Osteocyte (in vitro differentiated cells): ENCODE measurements around the gene GPR83. TPM values are rescaled to one million over a fixed set of nuclear protein-coding genes. Genes with fewer than 3 reads are reported as not detected.

Source experiments
- DNase-seq: peaks from one replicate; pipeline ENCODE4 v3.0.0; 2021; ENCODE audit warnings: mixed read lengths; ENCODE audit not compliant: unreplicated experiment; ENCODE audit errors: extremely low spot score
- H3K27ac Mint-ChIP-seq: one replicate; pipeline ENCODE4 v1.8.0; 2021; ENCODE audit warnings: mild to moderate bottlenecking, mixed read lengths; ENCODE audit not compliant: unreplicated experiment
- H3K27me3 Mint-ChIP-seq: one replicate; pipeline ENCODE4 v1.8.0; 2021; ENCODE audit warnings: mixed read lengths; ENCODE audit not compliant: unreplicated experiment
- H3K36me3 Mint-ChIP-seq: one replicate; pipeline ENCODE4 v1.8.0; 2021; ENCODE audit warnings: mixed read lengths; ENCODE audit not compliant: unreplicated experiment
- H3K4me1 Mint-ChIP-seq: one replicate; pipeline ENCODE4 v1.8.0; 2021; ENCODE audit warnings: mixed read lengths; ENCODE audit not compliant: unreplicated experiment
- H3K4me3 Mint-ChIP-seq: one replicate; pipeline ENCODE4 v1.8.0; 2021; ENCODE audit warnings: mild to moderate bottlenecking, moderate library complexity, mixed read lengths; ENCODE audit not compliant: unreplicated experiment
- H3K9me3 Mint-ChIP-seq: one replicate; pipeline ENCODE4 v1.8.0; 2021; ENCODE audit warnings: mixed read lengths; ENCODE audit not compliant: unreplicated experiment
- total RNA-seq: library from RNA; stranded (reverse); gene quantifications from 2 replicates; pipeline ENCODE4 v1.2.1, GENCODE V29; 2021
- TF ChIP-seq, protein P1 (sequence below): fragments of 200-600 bp; sonication (generic); IDR thresholded peaks from 2 replicates; pipeline ENCODE4 v1.5.0; 2021; ENCODE audit warnings: antibody characterized with exemption, mild to moderate bottlenecking, moderate library complexity

GPR83 gene
- total RNA-seq, 1 donor from 2014 or later: not detected

- H3K4me1 Mint-ChIP-seq: no peaks in the 10 kb centered on the region
These were observed 62.6 kb downstream of the GPR83 start for GRCh38 chr11:94338651-94339050.

GRCh38 chr11:94336033-94336432 is 65.2 kb downstream of the GPR83 start:
- H3K36me3 Mint-ChIP-seq: no peaks in the 10 kb centered on the region
- H3K9me3 Mint-ChIP-seq: peaks cover 3% of the 10 kb centered on the region
- TF ChIP-seq, protein P1, sequence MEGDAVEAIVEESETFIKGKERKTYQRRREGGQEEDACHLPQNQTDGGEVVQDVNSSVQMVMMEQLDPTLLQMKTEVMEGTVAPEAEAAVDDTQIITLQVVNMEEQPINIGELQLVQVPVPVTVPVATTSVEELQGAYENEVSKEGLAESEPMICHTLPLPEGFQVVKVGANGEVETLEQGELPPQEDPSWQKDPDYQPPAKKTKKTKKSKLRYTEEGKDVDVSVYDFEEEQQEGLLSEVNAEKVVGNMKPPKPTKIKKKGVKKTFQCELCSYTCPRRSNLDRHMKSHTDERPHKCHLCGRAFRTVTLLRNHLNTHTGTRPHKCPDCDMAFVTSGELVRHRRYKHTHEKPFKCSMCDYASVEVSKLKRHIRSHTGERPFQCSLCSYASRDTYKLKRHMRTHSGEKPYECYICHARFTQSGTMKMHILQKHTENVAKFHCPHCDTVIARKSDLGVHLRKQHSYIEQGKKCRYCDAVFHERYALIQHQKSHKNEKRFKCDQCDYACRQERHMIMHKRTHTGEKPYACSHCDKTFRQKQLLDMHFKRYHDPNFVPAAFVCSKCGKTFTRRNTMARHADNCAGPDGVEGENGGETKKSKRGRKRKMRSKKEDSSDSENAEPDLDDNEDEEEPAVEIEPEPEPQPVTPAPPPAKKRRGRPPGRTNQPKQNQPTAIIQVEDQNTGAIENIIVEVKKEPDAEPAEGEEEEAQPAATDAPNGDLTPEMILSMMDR: no peak
- H3K4me1 Mint-ChIP-seq: no peaks in the 10 kb centered on the region
- H3K27me3 Mint-ChIP-seq: peaks cover 3% of the 10 kb centered on the region
- no peak for DNase-seq
- no peak overlapping the region for H3K27ac Mint-ChIP-seq
- no peak overlapping the region for H3K4me3 Mint-ChIP-seq

More at GRCh38 chr11:94338651-94339050, 62.6 kb downstream of the GPR83 start:
- DNase-seq: no peak
- no peak overlapping the region for H3K27ac Mint-ChIP-seq
- peaks cover 3% of the 10 kb centered on the region for H3K27me3 Mint-ChIP-seq
- H3K9me3 Mint-ChIP-seq: peaks cover 3% of the 10 kb centered on the region
- TF ChIP-seq, protein P1: no peak
- no peak overlapping the region for H3K4me3 Mint-ChIP-seq
- H3K36me3 Mint-ChIP-seq: no peaks in the 10 kb centered on the region

GRCh38 chr11:94332814-94333213 is 68.4 kb downstream of the GPR83 start:
- Mint-ChIP-seq H3K27ac (no peak overlapping the region), H3K27me3 (peaks cover 6% of the 10 kb centered on the region), H3K9me3 (no peaks in the 10 kb centered on the region), H3K4me3 (no peak overlapping the region), H3K36me3 (no peaks in the 10 kb centered on the region), H3K4me1 (no peaks in the 10 kb centered on the region)
- TF ChIP-seq, protein P1: no peak
- DNase-seq: no peak

DNA sequence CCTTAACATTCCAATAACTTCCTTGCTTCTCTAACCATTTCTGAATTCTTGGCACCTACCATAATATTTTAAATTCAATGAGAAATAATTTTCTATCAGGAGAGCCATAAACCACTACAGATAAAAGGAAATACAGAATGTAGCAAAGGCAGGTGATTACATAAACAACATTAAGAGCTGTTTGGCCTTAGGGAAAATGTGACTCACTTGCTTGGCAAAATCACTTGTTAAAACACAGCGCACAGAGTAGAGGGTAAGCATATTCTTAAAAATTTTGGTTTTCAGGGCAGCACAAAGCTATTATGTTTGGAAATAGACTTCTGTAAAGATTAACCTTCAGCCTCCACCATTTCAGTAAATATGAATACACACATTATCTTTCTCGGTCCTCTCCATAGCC is 70.4 kb downstream of the GPR83 start:
- no peak for DNase-seq
- Mint-ChIP-seq H3K36me3 (no peaks in the 10 kb centered on the region), H3K27ac (no peak overlapping the region), H3K27me3 (peaks cover 2% of the 10 kb centered on the region), H3K9me3 (no peaks in the 10 kb centered on the region), H3K4me1 (no peaks in the 10 kb centered on the region), H3K4me3 (no peak overlapping the region)
- TF ChIP-seq, protein P1: no peak

DNA sequence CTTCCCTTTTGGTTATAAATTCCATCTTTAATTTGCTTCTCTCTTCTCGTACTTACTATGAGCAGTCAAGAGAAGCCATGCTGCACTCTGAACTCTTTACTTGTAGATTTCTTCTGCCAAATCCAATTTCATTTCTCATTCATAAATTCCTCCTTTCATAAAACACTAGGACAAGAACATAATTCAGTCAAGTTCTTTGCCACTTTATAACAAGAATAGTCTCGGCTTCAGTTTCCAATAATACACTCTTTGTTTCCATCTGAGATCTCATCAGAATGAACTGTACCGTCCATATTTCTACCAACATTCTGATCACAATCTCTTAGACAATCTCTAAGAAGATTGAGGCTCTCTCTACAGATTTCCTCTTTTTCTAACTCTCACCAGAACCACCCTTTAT is 71.7 kb downstream of the GPR83 start:
- H3K4me1 Mint-ChIP-seq: no peaks in the 10 kb centered on the region
- no peaks in the 10 kb centered on the region for H3K36me3 Mint-ChIP-seq
- no peak overlapping the region for H3K4me3 Mint-ChIP-seq
- H3K27me3 Mint-ChIP-seq: peaks cover 2% of the 10 kb centered on the region
- no peak overlapping the region for H3K27ac Mint-ChIP-seq
- TF ChIP-seq, protein P1: no peak
- no peaks in the 10 kb centered on the region for H3K9me3 Mint-ChIP-seq
- DNase-seq: no peak
